Stomach (tissue), 9 donors: Measurements from ENCODE around the gene TPST1. TPM values are rescaled to one million over a fixed set of nuclear protein-coding genes. Genes with fewer than 3 reads are reported as not detected.

Source experiments
- DNase-seq, 2 donors: peaks; one replicate each; pipeline versions ENCODE4 v3.0.0 to v3.0.0-alpha.2; 2013 to 2019
- H3K27ac ChIP-seq, 5 donors: fragments of 200-600 bp in 4 of 5; sonication (generic) in 4 of 5; one replicate each; pipeline ENCODE4 v1.5.1; 2013 to 2019; ENCODE audit warnings: mild to moderate bottlenecking in 1 of 5, moderate library complexity in 1 of 5
- H3K27me3 ChIP-seq, 3 donors: fragments of 200-600 bp; sonication (generic); one replicate each; pipeline ENCODE4 v1.5.1; 2017 to 2019; ENCODE audit warnings: mixed run types in 1 of 3
- H3K36me3 ChIP-seq, 4 donors: fragments of 200-600 bp; sonication (generic); 1 replicate in 3 of 4; 2 replicates in 1 of 4; pipeline ENCODE4 v1.5.1; 2016 to 2019
- H3K4me1 ChIP-seq, 4 donors: fragments of 200-600 bp; sonication (generic); one replicate each; pipeline ENCODE4 v1.5.1; 2016 to 2019
- H3K4me3 ChIP-seq, 4 donors: fragments of 200-600 bp; sonication (generic) in 3 of 4; one replicate each; pipeline ENCODE4 v1.5.1; 2016 to 2019; ENCODE audit warnings: mild to moderate bottlenecking in 1 of 4
- H3K9me3 ChIP-seq, 4 donors: fragments of 200-600 bp; sonication (generic); one replicate each; pipeline ENCODE4 v1.5.1; 2016 to 2019
- EP300 ChIP-seq: sonication (generic); formaldehyde crosslinking; IDR thresholded peaks from one replicate; pipeline ENCODE4 v1.6.1; 2017; ENCODE audit warnings: antibody characterized with exemption
- POLR2A ChIP-seq, 4 donors: fragments of 450-650 bp; IDR thresholded peaks; one replicate each; pipeline ENCODE4 v1.6.1; 2016; ENCODE audit warnings: antibody characterized with exemption in 4 of 4, control low read depth in 2 of 4, mild to moderate bottlenecking in 1 of 4, moderate library complexity in 1 of 4
- POLR2AphosphoS5 ChIP-seq, 3 donors: sonication (generic); formaldehyde crosslinking; IDR thresholded peaks; one replicate each; pipeline ENCODE4 v1.6.1; 2016; ENCODE audit warnings: antibody characterized with exemption in 3 of 3
- WGBS, 5 donors: extraction: QIAGEN DNeasy Blood & Tissue Kit in 3 of 5; methylation state at CpG; one replicate each; pipeline versions ENCODE4 v1.1.5 to v1.1.7; 2013 to 2018; 5-methylcytosine and 5-hydroxymethylcytosine counted together
- intact Hi-C: fragments of 100-400 bp; cut with DNase I; formaldehyde crosslinking; loops from one replicate; pipeline ENCODE4 v1.15.1; 2023; ENCODE audit warnings: low total_unique reads
- polyA plus RNA-seq, 3 donors: library from polyadenylated mRNA; stranded (reverse); fragments of 200-250 nt; gene quantifications; one replicate each; pipeline ENCODE4 v1.2.3, GENCODE V29; 2013
- total RNA-seq, 5 donors: library from RNA; depleted of rRNA; stranded (reverse); fragments of >200 nt; gene quantifications; one replicate each; pipeline versions ENCODE4 v1.1.0 to v1.2.3, GENCODE V29; 2014 to 2016
- TF ChIP-seq, protein P1 (sequence below), 7 experiments: fragments of 450-650 bp in 4 of 7; fragments of 200-600 bp in 3 of 7; sonication (generic) in 3 of 7; IDR thresholded peaks; one replicate each; pipeline ENCODE4 v1.5.1; 2016 to 2019; ENCODE audit warnings: antibody characterized with exemption in 7 of 7, control low read depth in 2 of 7, mild to moderate bottlenecking in 1 of 7
- donor health status: healthy with polysubstance abuse.
- donor health status: Bipolar disorder and iron deficiency.
- donor health status: healthy.

Gene TPST1
- total and polyA plus RNA-seq, 8 donors = 0.58 to 78.8 (median 8.7) TPM

DNA sequence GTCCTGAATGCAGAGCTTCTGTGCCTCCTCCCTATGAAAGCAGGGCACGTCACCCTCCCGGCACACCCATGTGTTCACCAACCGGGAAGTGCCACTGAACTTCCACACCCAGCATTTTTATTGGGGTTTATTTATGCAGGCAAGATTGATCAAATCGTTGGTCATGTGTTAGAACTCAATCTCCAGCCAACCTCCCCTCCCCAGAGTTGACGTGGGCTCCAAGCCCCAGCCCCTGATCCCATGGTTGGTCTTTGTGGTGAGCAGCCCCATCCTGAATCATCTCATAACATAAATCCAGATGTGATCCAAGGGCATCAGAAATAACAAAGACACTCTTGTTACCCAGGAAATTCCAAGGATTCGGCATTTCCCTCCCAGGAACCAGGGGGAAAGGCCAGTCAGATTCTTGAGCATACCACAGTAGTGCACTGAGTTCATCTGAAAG is 151.2 kb downstream of the TPST1 start:
- DNase-seq = no peak
- H3K27ac ChIP-seq = no peak overlapping the region
- peaks cover 0 to 29% (median 9%) of the 10 kb centered on the region in 4 donors for H3K36me3 ChIP-seq
- intact Hi-C loops = no loop called here
- no peaks in the 10 kb centered on the region for H3K27me3 ChIP-seq
- peaks cover 0 to 8% (median 3%) of the 10 kb centered on the region in 4 donors for H3K4me1 ChIP-seq
- 76 to 90% (median 83%) methylated on average over 6 of the region's 6 CpGs for WGBS, 5 donors
- H3K4me3 ChIP-seq = no peak overlapping the region
- no peaks in the 10 kb centered on the region for H3K9me3 ChIP-seq
- no peak for TF ChIP-seq POLR2AphosphoS5 (IDR thresholded peaks at IDR 0.05)
- TF ChIP-seq, protein P1, sequence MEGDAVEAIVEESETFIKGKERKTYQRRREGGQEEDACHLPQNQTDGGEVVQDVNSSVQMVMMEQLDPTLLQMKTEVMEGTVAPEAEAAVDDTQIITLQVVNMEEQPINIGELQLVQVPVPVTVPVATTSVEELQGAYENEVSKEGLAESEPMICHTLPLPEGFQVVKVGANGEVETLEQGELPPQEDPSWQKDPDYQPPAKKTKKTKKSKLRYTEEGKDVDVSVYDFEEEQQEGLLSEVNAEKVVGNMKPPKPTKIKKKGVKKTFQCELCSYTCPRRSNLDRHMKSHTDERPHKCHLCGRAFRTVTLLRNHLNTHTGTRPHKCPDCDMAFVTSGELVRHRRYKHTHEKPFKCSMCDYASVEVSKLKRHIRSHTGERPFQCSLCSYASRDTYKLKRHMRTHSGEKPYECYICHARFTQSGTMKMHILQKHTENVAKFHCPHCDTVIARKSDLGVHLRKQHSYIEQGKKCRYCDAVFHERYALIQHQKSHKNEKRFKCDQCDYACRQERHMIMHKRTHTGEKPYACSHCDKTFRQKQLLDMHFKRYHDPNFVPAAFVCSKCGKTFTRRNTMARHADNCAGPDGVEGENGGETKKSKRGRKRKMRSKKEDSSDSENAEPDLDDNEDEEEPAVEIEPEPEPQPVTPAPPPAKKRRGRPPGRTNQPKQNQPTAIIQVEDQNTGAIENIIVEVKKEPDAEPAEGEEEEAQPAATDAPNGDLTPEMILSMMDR (IDR thresholded peaks at IDR 0.05) = no peak
- no peak for TF ChIP-seq EP300
- no peak for TF ChIP-seq POLR2A (IDR thresholded peaks at IDR 0.05)

DNA sequence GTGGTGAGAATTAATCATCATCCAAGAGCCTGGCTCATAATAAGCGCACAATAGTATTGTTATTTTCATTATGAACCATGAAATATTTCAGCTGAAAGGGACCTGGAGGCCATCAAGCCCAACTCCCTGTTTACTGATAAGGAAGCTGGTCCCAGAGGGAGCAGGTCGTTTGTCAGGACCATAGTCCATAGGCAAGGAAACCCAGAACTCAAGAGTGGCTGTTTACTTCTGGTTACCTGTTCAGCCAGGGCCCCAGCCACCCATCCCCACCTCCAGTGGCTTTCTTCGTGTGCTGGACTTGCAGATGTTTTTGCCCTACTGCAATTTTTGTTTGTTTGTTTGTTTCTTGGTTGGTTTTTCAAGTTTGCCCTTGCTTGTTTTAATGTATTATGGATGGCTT is 152.0 kb downstream of the TPST1 start:
- no peaks in the 10 kb centered on the region for H3K27me3 ChIP-seq
- no peak overlapping the region for H3K27ac ChIP-seq
- H3K9me3 ChIP-seq = no peaks in the 10 kb centered on the region
- no peak overlapping the region for H3K4me3 ChIP-seq
- intact Hi-C loops = no loop called here
- peaks cover 0 to 29% (median 9%) of the 10 kb centered on the region in 4 donors for H3K36me3 ChIP-seq
- TF ChIP-seq, protein P1 (IDR thresholded peaks at IDR 0.05) = no peak
- no peak for TF ChIP-seq EP300
- TF ChIP-seq POLR2A (IDR thresholded peaks at IDR 0.05) = no peak
- TF ChIP-seq POLR2AphosphoS5 (IDR thresholded peaks at IDR 0.05) = no peak
- no peak for DNase-seq
- peaks cover 0 to 6% (median 1%) of the 10 kb centered on the region in 4 donors for H3K4me1 ChIP-seq
- 61 to 75% (median 65%) methylated on average over 3 of the region's 3 CpGs for WGBS, 5 donors

DNA sequence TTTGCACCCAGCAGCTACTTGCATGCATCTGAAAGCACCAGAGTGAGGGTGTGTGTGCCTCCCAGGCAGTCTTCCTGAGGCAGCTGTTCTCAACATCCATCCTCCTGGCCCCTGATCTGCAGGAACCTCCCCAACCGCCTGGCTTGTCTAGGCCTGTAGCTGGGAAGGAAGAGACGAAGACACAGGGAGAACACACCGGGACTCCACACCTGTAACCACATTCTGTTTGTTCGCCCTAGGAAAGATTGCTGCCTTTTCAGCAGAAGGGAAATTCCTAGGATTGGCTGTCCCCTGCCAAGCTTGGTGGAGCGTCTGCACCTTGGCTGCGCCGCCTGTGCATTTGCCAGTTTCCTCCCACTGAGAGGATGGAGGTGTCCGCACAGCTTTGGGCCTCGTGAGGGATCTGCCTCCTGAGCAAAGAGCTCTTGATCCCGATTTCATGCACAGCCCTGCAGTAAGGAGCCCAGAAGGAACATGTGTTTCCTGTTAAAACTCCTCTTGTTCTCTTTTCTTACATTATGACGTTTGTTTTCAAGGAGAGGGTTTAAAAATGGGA is 154.6 kb downstream of the TPST1 start:
- Histone ChIP-seq H3K27ac (no peak overlapping the region), H3K36me3 (peaks cover 0 to 21% (median 9%) of the 10 kb centered on the region in 4 donors), H3K9me3 (no peaks in the 10 kb centered on the region), H3K4me3 (no peak overlapping the region), H3K4me1 (no peaks in the 10 kb centered on the region), H3K27me3 (no peaks in the 10 kb centered on the region)
- 64 to 85% (median 78%) methylated on average over 11 of the region's 11 CpGs for WGBS, 5 donors
- peak in 1 of 2 donors; percentile 29 for DNase-seq
- intact Hi-C loops = no loop called here
- TF ChIP-seq POLR2A (IDR thresholded peaks at IDR 0.05) = no peak
- TF ChIP-seq, protein P1 (IDR thresholded peaks at IDR 0.05) = no peak
- no peak for TF ChIP-seq POLR2AphosphoS5 (IDR thresholded peaks at IDR 0.05)
- no peak for TF ChIP-seq EP300

DNA sequence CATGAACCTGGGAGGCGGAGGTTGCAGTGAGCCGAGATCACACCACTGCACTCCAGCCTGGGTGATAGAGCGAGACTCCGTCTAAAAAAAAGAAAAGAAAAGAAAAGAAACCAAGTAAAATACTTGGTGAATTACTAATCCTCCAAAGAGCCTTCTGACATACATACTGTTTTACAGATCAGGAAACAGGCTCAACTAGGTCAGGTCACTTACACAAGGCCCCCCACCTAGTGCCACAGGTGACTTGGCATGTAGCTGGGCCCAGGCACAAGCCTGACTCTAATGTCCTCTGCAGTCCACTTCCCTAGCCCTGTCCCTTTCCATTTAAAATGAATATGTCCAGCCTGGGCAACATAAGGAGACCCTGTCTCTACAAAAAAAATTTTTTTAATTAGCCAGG is 157.0 kb downstream of the TPST1 start:
- Histone ChIP-seq H3K27ac (no peak overlapping the region), H3K36me3 (peaks cover 0 to 13% (median 9%) of the 10 kb centered on the region in 4 donors), H3K27me3 (no peaks in the 10 kb centered on the region), H3K4me1 (no peaks in the 10 kb centered on the region), H3K4me3 (no peak overlapping the region), H3K9me3 (no peaks in the 10 kb centered on the region)
- intact Hi-C loops = no loop called here
- TF ChIP-seq POLR2A (IDR thresholded peaks at IDR 0.05) (no peak), EP300 (no peak), POLR2AphosphoS5 (IDR thresholded peaks at IDR 0.05) (no peak)
- TF ChIP-seq, protein P1 (IDR thresholded peaks at IDR 0.05) = no peak
- DNase-seq = no peak
- 93 to 99% (median 95%) methylated on average over 4 of the region's 4 CpGs for WGBS, 5 donors
